ENCODE data around the gene FBL. TPM values are rescaled to one million over a fixed set of nuclear protein-coding genes. Genes with fewer than 3 reads are reported as not detected.

Gene FBL
- total and polyA plus RNA-seq, 2 of the 13 experiments (the other 11 are each of a cell fraction or from before 2014, with no cell fraction given): 153 to 468 TPM

GRCh38 chr19:39827216-39827615 lies 19.0 kb downstream of the FBL start:
- TF ChIP-seq SMAD1 (CRISPR knock-in tag; IDR thresholded peaks at IDR 0.05; ENCODE audit: borderline replicate concordance, low read depth): no peak
- no peak for TF ChIP-seq MATR3 (CRISPR knock-in tag; IDR thresholded peaks at IDR 0.05)
- no peak for TF ChIP-seq MAZ (IDR thresholded peaks at IDR 0.05; ENCODE audit: borderline replicate concordance, low read depth, low read length)
- TF ChIP-seq MAZ (CRISPR knock-in tag; IDR thresholded peaks at IDR 0.05; ENCODE audit: low read depth): no peak
- TF ChIP-seq ZNF883 (CRISPR knock-in tag; IDR thresholded peaks at IDR 0.05; ENCODE audit: not compliant biosample characterization): no peak
- no peak for TF ChIP-seq USF2 (IDR thresholded peaks at IDR 0.05; ENCODE audit: low read depth, low read length)
- no peak for TF ChIP-seq USF2 (CRISPR knock-in tag; IDR thresholded peaks at IDR 0.05; ENCODE audit: borderline replicate concordance)
- TF ChIP-seq ZNF646 (CRISPR knock-in tag; IDR thresholded peaks at IDR 0.05): no peak
- TF ChIP-seq ZC3H4 (CRISPR knock-in tag; IDR thresholded peaks at IDR 0.05; ENCODE audit: borderline replicate concordance): no peak
- no peak for TF ChIP-seq CBFB (CRISPR knock-in tag; IDR thresholded peaks at IDR 0.05)
- Histone ChIP-seq H3K9ac (ENCODE audit: insufficient read depth, low read depth, low read length) (no peak overlapping the region), H2AFZ (ENCODE audit: low read length) (no peak overlapping the region), H3K27me3 (ENCODE audit: control insufficient read depth in 1 of 2, insufficient read depth in 2 of 2, low read length in 2 of 2) (no peaks in the 10 kb centered on the region), H3K27ac (ENCODE audit: extremely low read length, insufficient read depth, low read length) (no peak overlapping the region), H3K36me3 (replicated peaks in 1 of 2; ENCODE audit: control insufficient read depth in 1 of 2, insufficient read depth in 2 of 2, low read length in 2 of 2) (peaks cover 16 to 29% of the 10 kb centered on the region in 2 experiments; a peak in 4 of 5 replicates), H3K4me2 (ENCODE audit: low read depth, low read length) (no peak overlapping the region), H3K9me3 (ENCODE audit: low read length) (no peaks in the 10 kb centered on the region), H3K4me1 (ENCODE audit: insufficient read depth, low read length) (peaks cover 17% of the 10 kb centered on the region), H4K20me1 (ENCODE audit: insufficient read depth, low read length) (no peaks in the 10 kb centered on the region), H3K4me3 (replicated peaks in 1 of 3; ENCODE audit: insufficient read depth in 1 of 3, low read depth in 2 of 3, low read length in 3 of 3) (no peak overlapping the region), H3K79me2 (ENCODE audit: insufficient read depth, low read length) (no peaks in the 10 kb centered on the region)
- FAIRE-seq (no peak), ATAC-seq (no peak), DNase-seq (ENCODE audit: low spot score) (no peak)
- WGBS (ENCODE audit: low lambda C conversion rate): 97% methylated on average over 5 of the region's 13 CpGs
- BruUV-seq (replicated peaks): no TSS peak
- CTCF ChIA-PET (ENCODE audit: low intra/inter-chr PET ratio, low total read pairs): no interaction called here
- POLR2A ChIA-PET: no interaction called here
- in situ Hi-C loops (cut with HindIII; ENCODE audit: extremely low pct_ligation_motif_present, low pct_unique_long_range_greater_than_20kb): no loop called here
- intact Hi-C loops (cut with micrococcal nuclease; ENCODE audit: unreplicated experiment): no loop called here
